Transverse colon (tissue), 3 donors: ENCODE results near the gene LIPK.

Experiments
- POLR2A ChIP-seq: fragments of 450-650 bp; IDR thresholded peaks from one replicate; pipeline ENCODE4 v1.6.1; 2016; ENCODE audit warnings: antibody characterized with exemption, mild to moderate bottlenecking, moderate library complexity
- TF ChIP-seq, protein P1 (sequence below), 5 experiments: fragments of 200-600 bp in 3 of 5; fragments of 450-650 bp in 2 of 5; sonication (generic) in 3 of 5; IDR thresholded peaks; 1 replicate in 2 of 5; 2 replicates in 3 of 5; pipeline ENCODE4 v1.5.1; 2016 to 2017; ENCODE audit warnings: antibody characterized with exemption in 5 of 5, inconsistent platforms in 3 of 5, mild to moderate bottlenecking in 2 of 5, moderate library complexity in 1 of 5

DNA sequence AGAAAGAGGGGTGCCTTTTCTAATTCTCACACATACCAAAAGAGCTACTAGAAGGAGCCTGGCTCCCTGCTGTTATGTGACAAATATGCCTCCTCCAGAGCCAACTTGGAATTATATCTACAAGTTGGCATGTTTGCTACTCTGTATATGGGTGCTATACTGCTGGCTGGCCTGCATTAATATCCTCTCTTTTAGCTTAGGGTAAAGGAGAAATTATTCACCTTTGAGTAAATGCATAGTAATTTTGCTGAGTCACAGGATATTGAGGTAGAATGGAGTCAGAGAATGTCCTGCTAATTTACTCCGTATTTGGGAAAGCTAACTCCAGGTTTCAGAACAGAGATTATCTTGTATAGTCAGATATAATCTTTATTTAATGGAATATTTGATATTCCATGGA is 29.6 kb downstream of the LIPK start:
- no peak for TF ChIP-seq POLR2A
- TF ChIP-seq, protein P1, sequence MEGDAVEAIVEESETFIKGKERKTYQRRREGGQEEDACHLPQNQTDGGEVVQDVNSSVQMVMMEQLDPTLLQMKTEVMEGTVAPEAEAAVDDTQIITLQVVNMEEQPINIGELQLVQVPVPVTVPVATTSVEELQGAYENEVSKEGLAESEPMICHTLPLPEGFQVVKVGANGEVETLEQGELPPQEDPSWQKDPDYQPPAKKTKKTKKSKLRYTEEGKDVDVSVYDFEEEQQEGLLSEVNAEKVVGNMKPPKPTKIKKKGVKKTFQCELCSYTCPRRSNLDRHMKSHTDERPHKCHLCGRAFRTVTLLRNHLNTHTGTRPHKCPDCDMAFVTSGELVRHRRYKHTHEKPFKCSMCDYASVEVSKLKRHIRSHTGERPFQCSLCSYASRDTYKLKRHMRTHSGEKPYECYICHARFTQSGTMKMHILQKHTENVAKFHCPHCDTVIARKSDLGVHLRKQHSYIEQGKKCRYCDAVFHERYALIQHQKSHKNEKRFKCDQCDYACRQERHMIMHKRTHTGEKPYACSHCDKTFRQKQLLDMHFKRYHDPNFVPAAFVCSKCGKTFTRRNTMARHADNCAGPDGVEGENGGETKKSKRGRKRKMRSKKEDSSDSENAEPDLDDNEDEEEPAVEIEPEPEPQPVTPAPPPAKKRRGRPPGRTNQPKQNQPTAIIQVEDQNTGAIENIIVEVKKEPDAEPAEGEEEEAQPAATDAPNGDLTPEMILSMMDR (IDR thresholded peaks at IDR 0.05) = no peak
